ENCODE measurements around the gene ERMP1. TPM values are rescaled to one million over a fixed set of nuclear protein-coding genes. Genes with fewer than 3 reads are reported as not detected.

Gene ERMP1
- total and polyA plus RNA-seq, 2 experiments from 2014 or later = 15.9 to 22.4 TPM

GRCh38 chr9:5835808-5836207, 2.9 kb upstream of the ERMP1 start:
- Histone ChIP-seq H3K9me2 (replicated peaks; ENCODE audit: insufficient read depth) (no peaks in the 10 kb centered on the region), H4K20me1 (ENCODE audit: insufficient read depth, poor library complexity, severe bottlenecking) (no peaks in the 10 kb centered on the region), H3K4me3 (no peak overlapping the region), H3K4me2 (no peak overlapping the region), H3K27me3 (no peaks in the 10 kb centered on the region), H3K4me1 (ENCODE audit: insufficient read depth) (peaks cover 23% of the 10 kb centered on the region), H3K9me3 (ENCODE audit: low read depth) (no peaks in the 10 kb centered on the region), H2AFZ (no peak overlapping the region), H3K27ac (no peak overlapping the region), H3K36me3 (replicated peaks; ENCODE audit: insufficient read depth, low read depth) (no peaks in the 10 kb centered on the region), H3K79me2 (peaks cover 10% of the 10 kb centered on the region)
- TF ChIP-seq EZH2 (IDR thresholded peaks at IDR 0.05; ENCODE audit: borderline replicate concordance) (no peak), EZH2phosphoT487 (IDR thresholded peaks at IDR 0.05; ENCODE audit: low read depth, severe bottlenecking, unreplicated experiment) (no peak)
- TF ChIP-seq, protein P1, sequence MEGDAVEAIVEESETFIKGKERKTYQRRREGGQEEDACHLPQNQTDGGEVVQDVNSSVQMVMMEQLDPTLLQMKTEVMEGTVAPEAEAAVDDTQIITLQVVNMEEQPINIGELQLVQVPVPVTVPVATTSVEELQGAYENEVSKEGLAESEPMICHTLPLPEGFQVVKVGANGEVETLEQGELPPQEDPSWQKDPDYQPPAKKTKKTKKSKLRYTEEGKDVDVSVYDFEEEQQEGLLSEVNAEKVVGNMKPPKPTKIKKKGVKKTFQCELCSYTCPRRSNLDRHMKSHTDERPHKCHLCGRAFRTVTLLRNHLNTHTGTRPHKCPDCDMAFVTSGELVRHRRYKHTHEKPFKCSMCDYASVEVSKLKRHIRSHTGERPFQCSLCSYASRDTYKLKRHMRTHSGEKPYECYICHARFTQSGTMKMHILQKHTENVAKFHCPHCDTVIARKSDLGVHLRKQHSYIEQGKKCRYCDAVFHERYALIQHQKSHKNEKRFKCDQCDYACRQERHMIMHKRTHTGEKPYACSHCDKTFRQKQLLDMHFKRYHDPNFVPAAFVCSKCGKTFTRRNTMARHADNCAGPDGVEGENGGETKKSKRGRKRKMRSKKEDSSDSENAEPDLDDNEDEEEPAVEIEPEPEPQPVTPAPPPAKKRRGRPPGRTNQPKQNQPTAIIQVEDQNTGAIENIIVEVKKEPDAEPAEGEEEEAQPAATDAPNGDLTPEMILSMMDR (IDR thresholded peaks at IDR 0.05; ENCODE audit: poor library complexity) = no peak
- 67% methylated on average over 1 of the region's 1 CpG for WGBS (ENCODE audit: low lambda C conversion rate, missing lambda C conversion rate)
- no peak for DNase-seq (ENCODE audit: low spot score)

DNA sequence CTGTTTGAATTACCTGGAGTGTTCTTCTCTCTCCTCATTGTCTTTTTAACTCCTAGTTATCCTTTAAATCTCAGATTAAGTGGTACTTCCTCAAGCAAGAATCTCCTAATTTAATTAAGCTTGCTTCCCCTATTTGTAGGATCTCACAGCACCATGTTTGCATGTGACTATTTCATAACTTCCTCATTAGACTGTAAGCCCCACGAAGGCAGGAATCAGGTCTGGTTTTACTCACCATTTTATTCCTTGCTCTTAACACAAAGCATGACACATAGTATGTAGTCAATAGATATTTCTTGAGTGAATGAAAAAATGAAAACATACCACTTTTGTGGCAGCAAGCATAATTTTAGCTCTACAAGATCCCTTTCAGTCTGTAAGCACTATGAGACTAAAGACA, 1.3 kb upstream of the ERMP1 start:
- Histone ChIP-seq H3K4me1 (ENCODE audit: insufficient read depth) (peaks cover 18% of the 10 kb centered on the region), H3K36me3 (replicated peaks; ENCODE audit: insufficient read depth, low read depth) (no peaks in the 10 kb centered on the region), H3K27me3 (no peaks in the 10 kb centered on the region), H3K4me2 (no peak overlapping the region), H2AFZ (no peak overlapping the region), H3K4me3 (no peak overlapping the region), H3K27ac (no peak overlapping the region), H3K79me2 (peaks cover 26% of the 10 kb centered on the region), H4K20me1 (ENCODE audit: insufficient read depth, poor library complexity, severe bottlenecking) (no peaks in the 10 kb centered on the region), H3K9me2 (replicated peaks; ENCODE audit: insufficient read depth) (no peaks in the 10 kb centered on the region), H3K9me3 (ENCODE audit: low read depth) (no peaks in the 10 kb centered on the region)
- WGBS (ENCODE audit: low lambda C conversion rate, missing lambda C conversion rate) = 88% methylated on average over 1 of the region's 1 CpG
- TF ChIP-seq EZH2 (IDR thresholded peaks at IDR 0.05; ENCODE audit: borderline replicate concordance) (no peak), EZH2phosphoT487 (IDR thresholded peaks at IDR 0.05; ENCODE audit: low read depth, severe bottlenecking, unreplicated experiment) (no peak)
- TF ChIP-seq, protein P1 (IDR thresholded peaks at IDR 0.05; ENCODE audit: poor library complexity) = no peak
- DNase-seq (ENCODE audit: low spot score) = no peak

GRCh38 chr9:5832071-5832537, 813 bp downstream of the ERMP1 start:
- WGBS (ENCODE audit: low lambda C conversion rate, missing lambda C conversion rate) = 11% methylated on average over 9 of the region's 9 CpGs
- Histone ChIP-seq H3K36me3 (replicated peaks; ENCODE audit: insufficient read depth, low read depth) (no peaks in the 10 kb centered on the region), H3K4me2 (peak overlapping the region; percentile 86), H3K9me3 (ENCODE audit: low read depth) (no peaks in the 10 kb centered on the region), H3K4me1 (ENCODE audit: insufficient read depth) (peaks cover 14% of the 10 kb centered on the region), H3K4me3 (peak overlapping the region; percentile 34), H3K79me2 (peaks cover 29% of the 10 kb centered on the region), H3K27me3 (no peaks in the 10 kb centered on the region), H3K9me2 (replicated peaks; ENCODE audit: insufficient read depth) (no peaks in the 10 kb centered on the region), H2AFZ (peak overlapping the region; percentile 62), H3K27ac (peak overlapping the region; percentile 75), H4K20me1 (ENCODE audit: insufficient read depth, poor library complexity, severe bottlenecking) (no peaks in the 10 kb centered on the region)
- no peak for TF ChIP-seq EZH2 (IDR thresholded peaks at IDR 0.05; ENCODE audit: borderline replicate concordance)
- TF ChIP-seq EZH2phosphoT487 (IDR thresholded peaks at IDR 0.05; ENCODE audit: low read depth, severe bottlenecking, unreplicated experiment) = no peak
- TF ChIP-seq, protein P1 (IDR thresholded peaks at IDR 0.05; ENCODE audit: poor library complexity) = no peak
- peak; percentile 14 for DNase-seq (ENCODE audit: low spot score)

Data from hepatocyte (in vitro differentiated cells).